Measurements from ENCODE around the gene PGM1.

PGM1 gene

DNA sequence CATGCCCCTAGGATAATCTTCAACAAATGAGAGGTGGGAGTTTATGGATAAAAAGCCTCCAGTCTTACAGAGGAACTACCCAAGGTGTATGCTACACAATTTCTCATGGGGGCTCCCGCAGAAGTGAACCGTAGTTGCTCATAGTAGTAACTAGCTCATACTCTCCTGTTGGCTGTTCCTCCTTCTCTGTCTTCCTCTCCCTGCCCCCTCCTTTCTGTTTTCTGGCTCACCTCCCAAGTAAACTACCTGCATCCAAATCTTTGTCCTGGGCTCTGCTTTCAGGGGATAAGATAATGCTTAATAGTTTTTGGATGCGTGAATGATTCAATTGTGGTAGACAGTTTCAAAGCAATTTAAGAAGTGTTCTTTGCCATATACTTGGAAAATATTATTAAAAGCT, 90.5 kb downstream of the PGM1 start:
- H3K27me3 ChIP-seq (ENCODE audit: insufficient read depth, low read length) = no peaks in the 10 kb centered on the region
- no peak overlapping the region for H3K9ac ChIP-seq (ENCODE audit: low read depth, low read length)
- no peaks in the 10 kb centered on the region for H3K36me3 ChIP-seq (ENCODE audit: insufficient read depth, low read depth, low read length)
- H3K4me1 ChIP-seq (ENCODE audit: insufficient read depth, low read length) = peaks cover 4% of the 10 kb centered on the region; the same call in 1 of the 2 replicates
- H3K4me3 ChIP-seq (ENCODE audit: low read length) = no peak overlapping the region
- H3K9me3 ChIP-seq (ENCODE audit: insufficient read depth, low read depth, low read length) = no peaks in the 10 kb centered on the region
- H3K27ac ChIP-seq (ENCODE audit: low read length) = no peak overlapping the region

DNA sequence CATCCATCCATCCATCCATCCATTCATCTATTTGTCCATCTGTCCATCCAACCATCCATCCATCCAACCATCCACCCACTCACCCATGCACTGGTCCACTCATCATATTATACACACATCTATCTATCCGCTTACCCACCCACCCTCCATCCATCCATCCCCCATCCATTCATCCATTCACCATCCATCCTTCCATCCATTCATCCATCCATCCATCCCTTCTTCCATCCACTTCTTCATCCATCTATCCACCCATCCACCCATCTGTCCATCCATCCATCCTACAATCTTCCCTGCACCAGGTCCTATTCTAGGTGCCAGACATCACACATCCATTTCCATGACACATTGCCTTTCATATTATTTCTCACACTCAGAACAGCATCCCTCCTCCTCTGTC, 93.5 kb downstream of the PGM1 start:
- Histone ChIP-seq H3K9ac (ENCODE audit: low read depth, low read length) (no peak overlapping the region), H3K4me3 (ENCODE audit: low read length) (no peak overlapping the region), H3K9me3 (ENCODE audit: insufficient read depth, low read depth, low read length) (no peaks in the 10 kb centered on the region), H3K27ac (ENCODE audit: low read length) (no peak overlapping the region), H3K36me3 (ENCODE audit: insufficient read depth, low read depth, low read length) (no peaks in the 10 kb centered on the region), H3K27me3 (ENCODE audit: insufficient read depth, low read length) (no peaks in the 10 kb centered on the region), H3K4me1 (ENCODE audit: insufficient read depth, low read length) (peaks cover 4% of the 10 kb centered on the region; the same call in 1 of the 2 replicates)

DNA sequence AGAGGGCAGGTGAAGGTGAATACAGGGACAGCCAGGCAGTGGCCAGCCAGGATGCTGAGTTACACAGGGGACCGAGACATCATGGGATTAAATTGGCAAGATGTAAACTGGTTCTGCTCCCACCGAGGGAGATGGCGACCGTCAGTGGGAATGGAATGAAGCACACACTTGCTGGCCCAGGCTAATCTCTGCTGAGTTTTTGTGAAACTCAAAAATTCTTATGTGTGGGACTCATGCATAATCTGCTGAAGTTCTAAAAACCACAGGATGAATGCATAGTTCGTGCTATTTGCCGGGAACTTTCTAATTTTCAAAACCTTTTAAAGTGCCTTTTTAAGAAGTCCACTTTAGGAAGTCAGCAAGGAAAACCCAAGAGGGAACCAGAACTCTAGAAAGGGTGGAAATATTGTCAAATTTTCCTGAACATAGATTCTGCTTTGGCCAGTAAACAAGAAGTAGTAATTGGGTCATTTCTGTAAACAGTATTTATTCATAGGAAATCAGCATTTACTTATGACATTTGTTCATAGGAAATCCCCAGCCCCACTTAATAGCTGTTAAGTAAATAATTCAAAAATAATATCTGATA, 95.2 kb downstream of the PGM1 start:
- H3K36me3 ChIP-seq (ENCODE audit: insufficient read depth, low read depth, low read length) = no peaks in the 10 kb centered on the region
- no peaks in the 10 kb centered on the region for H3K9me3 ChIP-seq (ENCODE audit: insufficient read depth, low read depth, low read length)
- H3K9ac ChIP-seq (ENCODE audit: low read depth, low read length) = no peak overlapping the region
- no peaks in the 10 kb centered on the region for H3K4me1 ChIP-seq (ENCODE audit: insufficient read depth, low read length)
- no peak overlapping the region for H3K27ac ChIP-seq (ENCODE audit: low read length)
- H3K27me3 ChIP-seq (ENCODE audit: insufficient read depth, low read length) = no peaks in the 10 kb centered on the region
- no peak overlapping the region for H3K4me3 ChIP-seq (ENCODE audit: low read length)

DNA sequence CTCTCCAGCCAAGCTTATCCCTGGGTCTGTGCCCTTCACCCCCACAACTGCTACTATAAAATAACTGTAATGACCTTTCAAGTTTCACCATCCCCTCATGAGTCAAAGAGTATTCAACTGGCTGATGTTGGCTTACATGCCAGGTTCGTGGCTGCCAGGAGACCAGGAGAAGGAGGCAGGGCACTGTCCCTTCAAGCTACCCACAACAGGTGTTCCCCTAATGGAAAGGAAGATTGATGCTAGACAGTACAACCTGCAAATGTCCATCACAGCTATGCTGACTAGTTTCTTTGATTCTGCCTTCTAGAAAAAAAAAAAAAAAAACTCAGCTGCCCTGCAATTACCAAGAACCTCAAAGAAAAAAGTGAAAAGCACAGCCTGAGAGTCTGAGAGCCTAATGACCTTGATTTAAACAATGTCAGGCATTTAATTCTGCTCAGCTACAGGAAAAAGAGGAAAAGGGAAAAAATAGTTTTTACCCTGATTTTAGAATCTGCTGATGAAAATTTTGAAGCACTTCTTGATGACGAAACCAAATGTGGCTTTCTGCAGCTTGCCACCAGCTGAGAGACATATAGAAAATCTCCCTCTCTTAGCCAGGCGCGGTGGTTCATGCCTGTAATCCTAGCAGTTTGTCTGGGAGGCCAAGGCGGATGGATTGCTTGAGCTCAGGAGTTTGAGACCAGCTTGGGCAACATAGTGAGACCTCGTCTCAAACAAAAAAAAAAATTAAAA, 97.9 kb downstream of the PGM1 start:
- Histone ChIP-seq H3K9me3 (ENCODE audit: insufficient read depth, low read depth, low read length) (no peaks in the 10 kb centered on the region), H3K4me3 (ENCODE audit: low read length) (no peak overlapping the region), H3K27me3 (ENCODE audit: insufficient read depth, low read length) (no peaks in the 10 kb centered on the region), H3K4me1 (ENCODE audit: insufficient read depth, low read length) (no peaks in the 10 kb centered on the region), H3K36me3 (ENCODE audit: insufficient read depth, low read depth, low read length) (no peaks in the 10 kb centered on the region), H3K27ac (ENCODE audit: low read length) (no peak overlapping the region), H3K9ac (ENCODE audit: low read depth, low read length) (no peak overlapping the region)

DNA sequence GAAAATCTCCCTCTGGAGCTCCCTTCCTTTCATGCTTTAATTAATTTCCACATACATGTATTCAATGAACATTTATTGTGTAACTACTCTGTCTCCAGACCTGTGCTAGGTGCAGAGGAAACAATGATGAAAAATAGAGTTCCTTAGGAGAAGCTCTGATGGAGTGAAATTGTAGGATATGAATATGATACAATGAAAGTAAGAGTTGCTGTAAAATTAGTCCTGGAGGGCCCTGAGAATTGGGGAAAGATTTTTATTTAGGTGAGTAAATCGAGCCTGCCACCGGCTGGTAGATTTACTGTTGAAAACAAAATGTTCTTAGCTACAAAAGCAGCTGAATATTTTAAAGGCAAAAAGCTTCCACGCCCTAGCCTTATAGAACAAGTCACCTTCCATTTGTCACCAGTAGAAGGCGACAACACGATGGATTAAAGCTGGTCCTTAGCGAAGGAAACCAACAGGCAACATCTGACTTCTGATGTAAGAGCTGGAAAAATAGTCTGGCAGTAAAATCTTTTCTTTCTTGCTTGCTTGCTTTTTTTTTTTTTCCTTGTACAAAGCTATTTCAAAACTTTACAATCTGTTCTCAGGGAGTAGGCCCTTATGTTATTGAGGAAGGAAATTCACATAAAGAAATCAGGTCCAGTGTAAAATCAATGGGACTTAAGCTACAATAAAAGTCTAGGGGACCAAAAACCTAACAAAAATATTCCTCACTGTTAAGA, 98.7 kb downstream of the PGM1 start:
- H3K27ac ChIP-seq (ENCODE audit: low read length) = no peak overlapping the region
- H3K9me3 ChIP-seq (ENCODE audit: insufficient read depth, low read depth, low read length) = no peaks in the 10 kb centered on the region
- no peaks in the 10 kb centered on the region for H3K4me1 ChIP-seq (ENCODE audit: insufficient read depth, low read length)
- H3K4me3 ChIP-seq (ENCODE audit: low read length) = no peak overlapping the region
- no peak overlapping the region for H3K9ac ChIP-seq (ENCODE audit: low read depth, low read length)
- no peaks in the 10 kb centered on the region for H3K27me3 ChIP-seq (ENCODE audit: insufficient read depth, low read length)
- H3K36me3 ChIP-seq (ENCODE audit: insufficient read depth, low read depth, low read length) = no peaks in the 10 kb centered on the region

DNA sequence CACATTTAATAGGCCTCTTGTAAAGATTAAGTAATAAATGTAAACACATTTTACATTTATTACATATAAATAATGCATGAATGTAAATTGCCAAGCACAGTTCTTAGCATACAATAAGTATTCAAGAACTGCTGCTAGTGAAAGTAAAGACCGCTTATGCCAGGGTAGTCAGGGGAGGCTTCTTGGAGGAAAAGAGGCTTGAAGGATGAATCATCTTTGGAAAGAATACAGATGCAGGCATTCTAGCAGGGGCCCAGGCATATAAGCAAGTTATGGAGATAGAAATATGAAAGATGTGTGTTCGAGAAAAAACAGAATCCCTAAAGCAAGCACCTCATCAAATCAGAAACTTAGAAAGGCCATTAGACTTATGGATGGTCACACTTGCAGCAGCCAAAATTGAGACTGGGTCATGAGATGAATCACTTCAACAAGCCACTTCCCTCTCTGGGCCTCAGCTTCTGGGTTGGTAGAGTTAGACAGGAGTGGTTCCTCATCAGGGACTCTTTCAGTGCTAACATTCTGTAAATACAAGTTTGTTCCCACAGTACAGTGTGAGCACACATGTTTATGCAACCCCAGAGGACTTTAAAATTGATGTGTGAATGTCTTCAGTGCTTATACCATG, 100.8 kb downstream of the PGM1 start:
- Histone ChIP-seq H3K27ac (ENCODE audit: low read length) (no peak overlapping the region), H3K27me3 (ENCODE audit: insufficient read depth, low read length) (no peaks in the 10 kb centered on the region), H3K9me3 (ENCODE audit: insufficient read depth, low read depth, low read length) (no peaks in the 10 kb centered on the region)

DNA sequence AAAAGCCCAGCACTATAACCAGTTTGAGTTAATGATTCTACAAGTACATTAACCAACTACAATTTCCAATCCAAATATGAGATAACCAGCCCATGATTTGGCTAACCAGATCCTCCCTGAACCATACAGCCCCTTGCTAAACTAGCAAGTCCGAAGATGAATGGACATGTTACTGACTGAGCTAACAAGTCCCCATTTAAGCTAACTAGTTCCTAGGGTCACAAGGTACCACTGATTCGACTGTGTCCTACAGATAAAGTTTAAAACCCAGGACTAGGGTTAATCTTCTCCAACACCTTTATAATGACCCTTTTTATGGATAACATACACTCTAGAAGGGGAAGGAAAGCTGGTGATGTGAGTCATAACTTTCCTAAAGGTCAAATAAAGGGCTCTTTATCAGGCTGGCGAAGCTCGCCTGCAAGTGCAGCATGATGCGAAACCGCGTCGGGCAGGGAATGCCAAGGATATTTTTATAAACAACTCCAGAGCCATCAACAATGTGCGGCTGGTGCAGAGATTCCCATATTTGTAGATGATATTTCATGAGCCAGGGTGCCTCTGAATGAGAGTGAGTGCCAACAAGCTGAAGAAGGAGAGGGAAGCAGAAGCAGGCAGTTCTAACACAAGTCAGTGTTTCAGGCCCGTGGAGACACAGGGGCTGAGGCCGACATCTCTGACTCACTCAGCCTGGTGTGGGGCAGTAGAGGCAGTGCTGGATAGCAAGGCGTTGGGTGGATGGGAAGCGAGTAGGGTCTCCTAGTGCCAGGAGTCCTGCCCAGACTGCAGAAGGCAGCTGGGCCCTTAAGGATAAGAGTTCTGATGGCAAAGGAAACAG, 105.0 kb downstream of the PGM1 start:
- Histone ChIP-seq H3K9me3 (ENCODE audit: insufficient read depth, low read depth, low read length) (no peaks in the 10 kb centered on the region), H3K27me3 (ENCODE audit: insufficient read depth, low read length) (no peaks in the 10 kb centered on the region), H3K36me3 (ENCODE audit: insufficient read depth, low read depth, low read length) (no peaks in the 10 kb centered on the region), H3K27ac (ENCODE audit: low read length) (no peak overlapping the region), H3K4me3 (ENCODE audit: low read length) (no peak overlapping the region), H3K9ac (ENCODE audit: low read depth, low read length) (no peak overlapping the region), H3K4me1 (ENCODE audit: insufficient read depth, low read length) (peaks cover 2% of the 10 kb centered on the region; the same call in 1 of the 2 replicates)

More for the DNA sequence above, 100.8 kb downstream of the PGM1 start:
- no peaks in the 10 kb centered on the region for H3K36me3 ChIP-seq (ENCODE audit: insufficient read depth, low read depth, low read length)
- no peak overlapping the region for H3K4me3 ChIP-seq (ENCODE audit: low read length)
- no peak overlapping the region for H3K9ac ChIP-seq (ENCODE audit: low read depth, low read length)
- H3K4me1 ChIP-seq (ENCODE audit: insufficient read depth, low read length) = no peaks in the 10 kb centered on the region

DNA sequence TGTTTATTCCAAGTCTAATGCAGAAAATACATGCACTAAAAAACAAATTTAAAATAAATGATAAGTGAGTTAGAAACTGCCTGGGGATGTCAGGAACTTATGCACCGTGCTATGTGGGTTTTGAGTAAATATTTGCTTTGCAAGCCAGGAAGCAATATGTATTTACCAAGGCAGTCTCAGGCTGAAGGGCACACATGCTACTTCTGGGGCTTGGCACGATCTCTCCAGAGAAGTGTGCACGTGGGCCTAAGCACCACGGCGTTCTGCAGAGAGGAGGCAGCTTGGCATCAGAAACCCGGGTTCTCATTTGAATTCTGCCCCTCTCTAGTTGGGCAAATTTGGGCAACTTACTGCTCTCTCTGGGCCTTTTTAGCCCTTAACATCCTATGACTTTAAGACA, 108.0 kb downstream of the PGM1 start:
- Histone ChIP-seq H3K27ac (ENCODE audit: low read length) (no peak overlapping the region), H3K36me3 (ENCODE audit: insufficient read depth, low read depth, low read length) (no peaks in the 10 kb centered on the region), H3K27me3 (ENCODE audit: insufficient read depth, low read length) (no peaks in the 10 kb centered on the region), H3K4me1 (ENCODE audit: insufficient read depth, low read length) (peaks cover 8% of the 10 kb centered on the region; the same call in 1 of the 2 replicates), H3K4me3 (ENCODE audit: low read length) (no peak overlapping the region), H3K9me3 (ENCODE audit: insufficient read depth, low read depth, low read length) (no peaks in the 10 kb centered on the region), H3K9ac (ENCODE audit: low read depth, low read length) (no peak overlapping the region)

DNA sequence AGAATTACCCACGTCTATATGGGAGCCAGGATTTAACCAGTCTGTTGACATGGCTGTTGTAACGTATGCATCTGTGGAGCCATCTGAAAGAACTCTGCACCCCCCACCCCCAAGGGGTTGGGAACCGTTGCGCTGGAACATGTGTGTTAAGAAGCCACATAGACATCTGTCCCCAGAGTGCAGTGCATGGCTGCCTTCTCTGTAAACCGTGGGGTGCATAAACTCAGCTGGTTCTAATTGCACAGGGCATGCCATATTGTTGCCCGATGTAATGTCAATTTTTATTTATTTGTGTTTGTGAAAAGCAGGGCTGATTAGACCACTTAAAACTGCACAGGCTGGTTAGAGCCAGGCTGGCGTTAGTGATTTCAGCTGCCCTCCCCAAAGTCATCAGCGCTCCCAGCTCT, 110.5 kb downstream of the PGM1 start:
- Histone ChIP-seq H3K9ac (ENCODE audit: low read depth, low read length) (no peak overlapping the region), H3K9me3 (ENCODE audit: insufficient read depth, low read depth, low read length) (no peaks in the 10 kb centered on the region), H3K27ac (ENCODE audit: low read length) (no peak overlapping the region), H3K4me3 (ENCODE audit: low read length) (no peak overlapping the region), H3K27me3 (ENCODE audit: insufficient read depth, low read length) (no peaks in the 10 kb centered on the region), H3K4me1 (ENCODE audit: insufficient read depth, low read length) (peaks cover 8% of the 10 kb centered on the region; the same call in 1 of the 2 replicates), H3K36me3 (ENCODE audit: insufficient read depth, low read depth, low read length) (no peaks in the 10 kb centered on the region)

DNA sequence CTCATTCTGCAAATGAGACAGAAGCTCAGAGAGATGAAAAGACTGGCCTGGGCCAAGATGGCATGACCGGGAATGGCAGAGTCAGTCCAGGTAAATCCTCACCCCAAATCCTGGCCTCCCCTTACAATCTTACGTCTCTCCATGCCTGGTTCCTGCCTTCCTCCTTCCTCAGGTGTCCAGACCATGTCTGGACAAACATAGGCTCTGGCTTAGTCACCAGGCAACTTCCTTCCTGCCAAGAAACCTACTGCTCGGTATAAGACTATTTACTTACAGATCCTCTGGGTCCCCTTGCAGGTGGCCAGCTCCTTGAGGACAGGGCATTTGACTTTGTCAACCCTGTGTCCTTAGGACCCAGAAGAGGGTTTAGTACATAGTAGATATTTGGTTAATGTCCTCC, 111.2 kb downstream of the PGM1 start:
- peaks cover 8% of the 10 kb centered on the region; the same call in 1 of the 2 replicates for H3K4me1 ChIP-seq (ENCODE audit: insufficient read depth, low read length)
- no peak overlapping the region for H3K9ac ChIP-seq (ENCODE audit: low read depth, low read length)
- no peaks in the 10 kb centered on the region for H3K36me3 ChIP-seq (ENCODE audit: insufficient read depth, low read depth, low read length)
- H3K27ac ChIP-seq (ENCODE audit: low read length) = no peak overlapping the region
- H3K27me3 ChIP-seq (ENCODE audit: insufficient read depth, low read length) = no peaks in the 10 kb centered on the region
- no peak overlapping the region for H3K4me3 ChIP-seq (ENCODE audit: low read length)
- no peaks in the 10 kb centered on the region for H3K9me3 ChIP-seq (ENCODE audit: insufficient read depth, low read depth, low read length)

DNA sequence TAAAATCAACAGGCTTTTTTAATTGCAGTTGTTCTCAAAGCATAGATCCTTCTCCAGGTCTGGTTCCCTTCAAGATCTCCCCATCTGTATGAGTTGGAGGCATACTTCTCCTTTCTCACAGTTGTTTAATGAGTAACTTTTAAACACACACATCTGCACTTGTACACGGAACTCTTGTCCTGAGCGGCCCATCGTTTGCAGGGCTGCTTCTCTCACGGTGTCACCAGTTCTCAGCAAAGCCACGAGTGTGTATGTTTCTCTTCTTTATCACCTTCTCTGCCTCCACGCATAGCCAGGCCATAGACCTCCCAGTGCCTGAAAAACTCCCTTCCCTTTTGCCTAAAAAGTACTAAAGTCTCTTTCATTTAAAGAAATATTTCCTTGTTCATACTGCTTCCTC, 111.9 kb downstream of the PGM1 start:
- H3K27ac ChIP-seq (ENCODE audit: low read length) = no peak overlapping the region
- no peaks in the 10 kb centered on the region for H3K27me3 ChIP-seq (ENCODE audit: insufficient read depth, low read length)
- no peaks in the 10 kb centered on the region for H3K9me3 ChIP-seq (ENCODE audit: insufficient read depth, low read depth, low read length)

More for the DNA sequence above, 111.9 kb downstream of the PGM1 start:
- Histone ChIP-seq H3K36me3 (ENCODE audit: insufficient read depth, low read depth, low read length) (no peaks in the 10 kb centered on the region), H3K9ac (ENCODE audit: low read depth, low read length) (no peak overlapping the region), H3K4me3 (ENCODE audit: low read length) (no peak overlapping the region), H3K4me1 (ENCODE audit: insufficient read depth, low read length) (peaks cover 8% of the 10 kb centered on the region; the same call in 1 of the 2 replicates)
